HG02798 (cell line): ENCODE results near the gene RNF13.
"Not testable (repeated sequence)": the region's sequence is repeated elsewhere in the genome, so short reads cannot be mapped to it uniquely, and the experiment has no call there.

Source experiments
- ATAC-seq: cut with Tn5 transposase; IDR thresholded peaks from one replicate; pipeline ENCODE4 v1.9.1; 2021; ENCODE audit warnings: mild to moderate bottlenecking; ENCODE audit not compliant: unreplicated experiment, poor library complexity

Gene RNF13

DNA sequence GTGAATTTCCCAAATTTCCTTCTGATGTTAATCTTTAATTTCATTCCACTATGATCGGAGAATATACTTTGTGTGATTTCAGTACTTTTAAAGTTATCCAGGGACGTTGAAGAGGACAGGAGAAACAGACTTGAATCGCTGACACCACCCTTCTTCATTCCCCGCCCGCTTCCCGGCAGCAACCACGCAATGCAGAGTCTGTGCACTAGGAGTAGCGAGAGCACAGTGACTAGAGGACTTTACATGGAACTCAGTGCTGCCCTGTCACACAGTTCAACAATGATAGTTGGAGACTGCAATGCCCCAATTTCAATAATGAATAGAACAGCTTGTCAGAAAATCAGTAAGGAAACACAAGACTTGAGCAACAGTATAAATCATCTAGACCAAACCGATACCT is 73.9 kb downstream of the RNF13 start:
- no peak for ATAC-seq

DNA sequence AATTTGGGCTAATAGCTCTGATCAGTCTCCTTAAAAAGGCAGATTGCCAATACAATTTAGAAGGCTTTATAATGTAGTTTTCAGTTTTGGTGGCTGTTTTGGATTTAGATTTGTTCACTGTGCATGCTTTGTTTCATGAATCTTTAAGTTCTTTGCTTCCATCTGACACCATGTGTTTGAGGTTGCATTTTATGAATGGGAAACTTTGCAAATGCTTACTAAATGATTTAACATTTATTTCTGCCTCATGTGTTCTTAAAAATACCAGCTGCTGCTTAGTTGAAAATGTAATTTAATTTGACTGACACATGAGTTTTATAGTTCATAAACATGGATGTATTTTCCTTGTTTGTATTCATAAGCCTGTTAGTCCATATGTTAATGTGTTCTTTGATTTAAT is 78.6 kb downstream of the RNF13 start:
- no peak for ATAC-seq

- no peak for ATAC-seq
Measured at GRCh38 chr3:149892371-149892770, 79.4 kb downstream of the RNF13 start.

GRCh38 chr3:149894205-149894604 is 81.2 kb downstream of the RNF13 start:
- no peak for ATAC-seq

GRCh38 chr3:149895339-149895738 is 82.3 kb downstream of the RNF13 start:
- ATAC-seq, result no peak

GRCh38 chr3:149895769-149896168 is 82.8 kb downstream of the RNF13 start:
- ATAC-seq, result no peak

GRCh38 chr3:149898771-149899170 is 85.8 kb downstream of the RNF13 start:
- no peak for ATAC-seq

DNA sequence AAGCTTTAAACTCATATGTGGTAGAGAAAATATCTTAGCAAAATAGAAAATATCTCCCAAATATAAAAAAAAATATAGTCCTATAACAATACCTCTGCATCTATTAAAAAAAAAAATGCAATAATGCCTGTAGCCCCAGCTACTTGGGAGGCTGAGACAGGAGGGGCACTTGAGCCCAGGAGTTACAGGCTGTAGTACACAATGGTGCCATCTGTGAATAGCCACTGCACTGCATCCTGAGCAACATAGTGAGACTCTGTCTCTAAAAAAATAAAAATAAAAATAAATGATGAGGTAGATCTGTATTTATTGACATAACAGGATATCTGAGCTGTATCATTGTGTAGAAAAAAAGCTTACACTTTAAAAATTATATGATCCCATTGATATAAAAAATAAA is 87.3 kb downstream of the RNF13 start:
- ATAC-seq, result no peak

DNA sequence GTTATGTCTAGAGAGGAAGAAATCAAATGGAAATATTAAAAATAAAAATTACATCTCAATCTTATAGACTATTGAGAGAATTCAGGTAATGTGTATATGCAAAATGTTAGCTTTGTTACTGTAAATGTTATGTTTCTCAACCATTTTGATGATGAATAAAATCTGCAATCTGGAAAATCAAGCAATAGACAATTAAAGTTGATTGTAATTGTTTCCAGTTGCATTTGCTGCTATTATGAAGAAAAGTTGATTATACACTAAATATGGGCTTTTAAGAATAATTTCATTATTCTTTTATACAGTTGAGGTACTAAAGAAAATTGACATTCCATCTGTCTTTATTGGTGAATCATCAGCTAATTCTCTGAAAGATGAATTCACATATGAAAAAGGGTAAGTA is 88.8 kb downstream of the RNF13 start:
- ATAC-seq, result no peak

DNA sequence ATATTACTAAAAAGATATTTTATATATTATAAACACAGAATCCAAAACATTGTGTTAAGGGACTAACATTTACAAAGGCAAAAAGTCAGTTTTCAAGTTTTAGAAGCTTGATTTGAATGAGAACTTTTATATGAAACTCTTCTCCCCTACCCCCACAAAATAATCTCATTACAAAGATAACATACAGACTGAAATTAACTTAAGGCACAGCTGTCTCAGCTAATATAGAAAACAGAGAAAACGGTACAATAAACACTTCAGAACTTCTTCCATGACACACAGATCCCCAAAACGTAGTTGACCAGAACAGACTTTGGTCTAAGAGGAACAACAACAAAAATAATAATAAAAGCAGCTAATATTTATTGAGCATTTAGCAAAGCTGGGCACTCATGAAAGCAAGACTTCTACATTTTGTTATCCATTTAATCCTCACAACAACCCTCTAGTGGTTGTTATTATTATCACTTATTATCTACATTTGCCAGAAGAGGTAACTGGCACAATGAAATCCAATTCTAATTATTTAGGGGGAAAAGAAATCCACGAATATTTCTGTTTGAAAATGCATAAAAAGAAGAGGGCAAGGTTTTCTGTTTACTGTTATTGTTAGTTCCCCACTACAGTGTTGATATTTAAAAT is 89.6 kb downstream of the RNF13 start:
- no peak for ATAC-seq

- no peak for ATAC-seq
Measured at GRCh38 chr3:149906036-149906435, 93.0 kb downstream of the RNF13 start.

- ATAC-seq, result no peak
Measured at GRCh38 chr3:149908424-149908957, 95.5 kb downstream of the RNF13 start.

- no peak for ATAC-seq
Measured at GRCh38 chr3:149909923-149910322, 96.9 kb downstream of the RNF13 start.

GRCh38 chr3:149917124-149917667 is 104.2 kb downstream of the RNF13 start:
- no peak for ATAC-seq

DNA sequence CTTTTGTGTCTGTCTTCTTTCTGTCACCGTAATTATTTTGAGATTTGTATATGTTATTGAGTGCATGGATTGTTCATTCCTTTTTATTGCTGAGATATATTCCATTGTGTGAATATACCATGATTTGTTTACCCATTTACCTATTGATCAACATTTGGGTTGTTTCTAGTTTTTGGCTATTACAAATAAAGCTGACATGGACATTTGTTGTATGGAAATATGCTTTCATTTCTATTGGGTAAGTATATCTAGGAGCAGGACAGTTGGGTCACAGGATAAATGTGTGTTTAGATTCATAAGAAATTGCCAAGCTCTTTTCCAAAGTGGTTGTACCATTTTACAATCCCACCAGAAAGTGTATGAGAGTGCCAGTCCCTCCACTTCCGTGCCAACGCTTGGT is 106.5 kb downstream of the RNF13 start:
- no peak for ATAC-seq

DNA sequence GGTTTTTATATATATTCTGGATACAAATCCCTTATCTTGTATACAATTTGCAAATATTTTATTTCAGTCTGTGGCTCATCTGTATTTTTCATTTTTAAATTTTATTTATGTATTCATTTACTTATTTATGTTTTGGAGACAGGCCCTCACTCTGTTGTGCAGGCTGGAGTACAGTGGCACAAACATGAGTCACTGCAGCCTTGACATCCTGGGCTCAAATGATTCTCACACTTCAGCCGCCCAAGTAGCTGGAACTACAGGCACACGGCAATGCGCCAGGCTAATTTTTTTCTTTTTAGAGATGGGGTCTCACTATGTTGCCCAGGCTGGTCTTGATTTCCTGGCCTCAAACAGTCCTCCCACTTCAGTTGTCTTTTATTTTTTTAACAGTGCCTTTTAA is 107.1 kb downstream of the RNF13 start:
- ATAC-seq, result no peak

DNA sequence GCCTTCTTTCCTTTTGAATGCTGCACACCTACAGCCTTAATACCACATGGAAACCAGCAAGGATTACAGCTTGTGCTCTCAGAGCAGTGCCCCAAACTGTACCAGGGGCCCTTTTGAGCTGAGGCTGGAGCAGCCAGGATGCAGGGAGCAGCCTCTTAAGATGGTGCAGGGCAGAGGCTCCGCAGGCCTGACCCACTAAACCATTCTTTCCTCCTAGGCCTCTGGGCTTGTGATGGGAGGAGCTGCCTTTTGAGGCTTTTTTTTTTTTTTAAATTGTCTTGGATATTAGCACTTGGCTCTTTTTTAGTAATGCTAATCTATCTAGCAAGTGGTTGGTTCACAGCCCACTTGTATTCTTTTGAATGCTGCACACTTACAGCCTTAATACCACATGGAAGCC is 120.0 kb downstream of the RNF13 start:
- ATAC-seq, result no peak

GRCh38 chr3:149933858-149934257 is 120.8 kb downstream of the RNF13 start:
- peak; percentile 55 for ATAC-seq

- ATAC-seq, result no peak
Measured at GRCh38 chr3:149934524-149934923, 121.5 kb downstream of the RNF13 start.

DNA sequence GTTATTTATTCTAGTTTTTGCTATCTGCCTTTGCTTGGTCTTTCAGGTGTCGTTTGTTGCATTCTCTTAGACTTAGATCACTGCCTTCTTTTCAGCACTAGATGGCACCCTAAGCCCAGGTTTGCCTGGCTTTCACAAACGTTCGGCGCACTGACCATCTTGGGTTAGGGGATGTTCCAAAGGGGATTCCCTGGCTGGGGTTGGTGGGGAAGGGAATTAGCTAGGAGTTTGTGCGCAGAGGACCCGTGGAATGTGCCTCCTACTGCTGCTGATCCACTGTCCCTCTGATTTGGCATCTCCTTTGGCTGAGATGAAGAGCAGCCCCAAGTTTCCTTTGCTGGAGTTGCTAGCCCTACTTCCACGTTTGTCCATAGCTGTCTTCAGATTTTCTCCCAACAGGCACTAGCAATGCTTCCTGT is 123.8 kb downstream of the RNF13 start:
- ATAC-seq, result peak; percentile 86

DNA sequence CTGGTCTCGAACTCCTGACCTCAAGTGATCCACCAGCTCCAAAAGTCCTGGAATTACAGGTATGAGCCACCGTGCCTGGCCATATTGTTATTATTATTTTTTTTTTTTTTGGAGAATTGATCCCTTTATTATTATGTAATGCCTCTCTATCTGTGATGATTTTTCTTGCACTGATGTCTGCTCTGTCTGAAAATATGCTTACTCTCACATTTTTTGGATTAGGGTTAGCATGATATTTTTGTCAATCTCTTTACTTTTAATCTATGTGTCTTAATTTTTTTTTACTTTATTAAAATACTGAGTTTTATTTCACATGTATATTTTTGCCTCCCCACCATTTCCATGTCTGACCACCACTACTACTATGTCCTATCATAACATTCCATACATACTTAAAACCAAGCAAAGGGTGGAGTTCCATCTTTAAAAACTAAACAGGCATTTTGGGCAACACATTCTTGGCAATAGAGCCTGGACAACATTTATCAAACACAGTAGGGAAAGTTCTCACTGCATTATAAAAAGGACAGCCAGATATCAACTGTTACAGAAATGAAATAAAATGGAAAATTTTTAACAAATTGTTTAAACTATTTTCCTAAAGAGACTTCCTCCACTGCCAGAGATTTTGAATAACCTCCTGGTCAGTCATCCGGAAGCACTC is 125.5 kb downstream of the RNF13 start:
- not testable (repeated sequence) for ATAC-seq

DNA sequence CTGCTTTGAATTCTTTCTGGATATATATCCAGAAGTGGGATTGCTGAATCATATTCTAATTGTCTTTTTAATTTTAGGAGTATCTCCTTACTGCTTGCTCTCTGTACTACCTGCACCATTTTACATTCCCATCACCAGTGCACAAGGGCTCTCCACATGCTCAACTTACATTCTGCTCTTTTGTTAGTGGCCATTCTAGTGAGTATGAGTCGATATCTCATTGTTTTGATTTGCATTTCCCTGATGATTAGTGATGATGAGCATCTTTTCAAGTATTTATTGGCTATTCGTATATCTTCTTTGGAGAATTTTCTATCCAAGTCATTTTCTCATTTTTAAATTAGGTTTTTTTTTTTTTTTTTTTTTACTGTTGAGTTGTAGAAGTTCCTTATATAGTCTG is 128.2 kb downstream of the RNF13 start:
- no peak for ATAC-seq
